CD4-positive, alpha-beta T cell (primary cell): ENCODE data around the gene GDNF. TPM values are rescaled to one million over a fixed set of nuclear protein-coding genes. Genes with fewer than 3 reads are reported as not detected.

Experiments
- ATAC-seq: fragments of 200-7000 bp; cut with Tn5 transposase; one replicate; pipeline ENCODE4 v1.10.0; 2022; ENCODE audit warnings: mild to moderate bottlenecking; ENCODE audit not compliant: poor library complexity
- CTCF ChIA-PET: fragments of 350-600 bp; sonication (Branson Sonifier 250); formaldehyde crosslinking; loops from one replicate; lab custom pipeline; 2021; ENCODE audit warnings: antibody characterized with exemption, inconsistent platforms; lab: Charles Lee
- POLR2A ChIA-PET: fragments of 350-600 bp; sonication (Branson Sonifier 250); formaldehyde crosslinking; loops from one replicate; lab custom pipeline; 2021; ENCODE audit warnings: antibody characterized with exemption, inconsistent platforms; lab: Charles Lee
- DNase-seq, 14 experiments: peaks; one replicate each; pipeline ENCODE4 v3.0.0-alpha.2; 2013 to 2020; ENCODE audit warnings: mixed read lengths in 2 of 14
- H3K27ac ChIP-seq, 2 donors: one replicate each; pipeline versions ENCODE4 v1.5.1 to v1.7.0; 2013; ENCODE audit warnings: low read length in 2 of 2, low read depth in 1 of 2, mild to moderate bottlenecking in 1 of 2
- H3K27me3 ChIP-seq, 2 experiments: 1 replicate in 1 of 2; 2 replicates in 1 of 2; pipeline versions ENCODE4 v1.6.1 to v1.7.0; 2013; ENCODE audit warnings: low read length in 2 of 2, control low read depth in 1 of 2, mild to moderate bottlenecking in 1 of 2, moderate library complexity in 1 of 2; ENCODE audit not compliant: insufficient read depth in 2 of 2, control insufficient read depth in 1 of 2
- H3K36me3 ChIP-seq: one replicate; pipeline ENCODE4 v1.6.1; 2013; ENCODE audit warnings: low read length, control low read depth; ENCODE audit not compliant: insufficient read depth
- H3K4me1 ChIP-seq: one replicate; pipeline ENCODE4 v1.6.1; 2013; ENCODE audit warnings: low read length, control low read depth; ENCODE audit not compliant: insufficient read depth
- H3K4me3 ChIP-seq: one replicate; pipeline ENCODE4 v1.5.1; 2013; ENCODE audit warnings: mild to moderate bottlenecking, low read length, moderate library complexity
- H3K9me3 ChIP-seq, 2 experiments: 1 replicate in 1 of 2; 2 replicates in 1 of 2; pipeline versions ENCODE4 v1.6.1 to v1.7.0; 2013; ENCODE audit warnings: low read length in 2 of 2, mild to moderate bottlenecking in 2 of 2, control low read depth in 1 of 2, moderate library complexity in 1 of 2; ENCODE audit not compliant: control insufficient read depth in 1 of 2, insufficient read depth in 1 of 2
- H3K27ac Mint-ChIP-seq: one replicate; pipeline ENCODE4 v1.8.0; 2020; ENCODE audit warnings: mixed read lengths
- H3K27me3 Mint-ChIP-seq: one replicate; pipeline ENCODE4 v1.8.0; 2021; ENCODE audit warnings: mixed read lengths
- H3K36me3 Mint-ChIP-seq: one replicate; pipeline ENCODE4 v1.8.0; 2021; ENCODE audit warnings: low read depth, mixed read lengths
- H3K4me1 Mint-ChIP-seq: one replicate; pipeline ENCODE4 v1.8.0; 2021; ENCODE audit warnings: low read depth, mixed read lengths
- H3K4me3 Mint-ChIP-seq: one replicate; pipeline ENCODE4 v1.8.0; 2020; ENCODE audit warnings: mild to moderate bottlenecking, mixed read lengths
- H3K9me3 Mint-ChIP-seq: one replicate; pipeline ENCODE4 v1.8.0; 2020; ENCODE audit warnings: mixed read lengths
- intact Hi-C, 2 experiments: fragments of 100-400 bp; cut with DNase I in 1 of 2; cut with micrococcal nuclease in 1 of 2; formaldehyde crosslinking; loops; one replicate each; pipeline versions ENCODE4 v1.15.1 to v1.9.0; 2023 to 2025; cut with DNase I, micrococcal nuclease
- total RNA-seq, 174 experiments: library from RNA in 2 of 174; stranded (reverse) in 2 of 174; gene quantifications; one replicate each; pipeline ENCODE4 v1.2.3 and lab custom pipeline; 2021 to 2026
- TF ChIP-seq, protein P1 (sequence below): fragments of 200-600 bp; IDR thresholded peaks from one replicate; pipeline ENCODE4 v1.8.0; 2022; ENCODE audit warnings: antibody characterized with exemption, mild to moderate bottlenecking

Gene GDNF
- total RNA-seq, 2 experiments from 2014 or later = not detected

DNA sequence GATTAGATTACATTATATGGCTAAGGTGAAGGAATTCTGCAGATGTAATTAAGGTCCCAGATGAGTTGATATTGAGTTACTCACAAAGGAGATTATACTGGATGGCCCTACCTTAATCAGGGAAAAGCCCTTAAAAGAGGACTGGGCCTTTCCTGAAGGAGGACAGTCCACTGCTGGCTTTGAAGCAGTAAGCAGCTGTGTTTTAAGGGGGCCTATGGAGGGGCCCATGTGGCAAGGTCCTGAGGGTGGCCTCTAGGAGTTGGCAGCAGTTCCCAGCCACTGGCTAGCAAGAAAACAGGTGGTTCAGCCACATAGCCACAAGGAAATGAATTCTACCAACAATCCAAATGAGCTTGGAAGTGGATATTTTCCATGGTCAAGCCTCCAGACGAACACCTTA, 36.4 kb upstream of the GDNF start:
- no peaks in the 10 kb centered on the region for H3K4me1 Mint-ChIP-seq
- no peak for DNase-seq
- H3K27ac ChIP-seq = no peak overlapping the region
- no peaks in the 10 kb centered on the region for H3K36me3 ChIP-seq
- CTCF ChIA-PET = no interaction called here
- peaks cover 11% of the 10 kb centered on the region for H3K27me3 Mint-ChIP-seq
- peaks cover 0 to 4% of the 10 kb centered on the region in 2 experiments for H3K9me3 ChIP-seq
- peaks cover 0 to 2% of the 10 kb centered on the region in 2 experiments for H3K27me3 ChIP-seq
- H3K4me3 Mint-ChIP-seq = no peak overlapping the region
- H3K9me3 Mint-ChIP-seq = no peaks in the 10 kb centered on the region
- H3K27ac Mint-ChIP-seq = no peak overlapping the region
- H3K4me1 ChIP-seq = no peaks in the 10 kb centered on the region
- TF ChIP-seq, protein P1, sequence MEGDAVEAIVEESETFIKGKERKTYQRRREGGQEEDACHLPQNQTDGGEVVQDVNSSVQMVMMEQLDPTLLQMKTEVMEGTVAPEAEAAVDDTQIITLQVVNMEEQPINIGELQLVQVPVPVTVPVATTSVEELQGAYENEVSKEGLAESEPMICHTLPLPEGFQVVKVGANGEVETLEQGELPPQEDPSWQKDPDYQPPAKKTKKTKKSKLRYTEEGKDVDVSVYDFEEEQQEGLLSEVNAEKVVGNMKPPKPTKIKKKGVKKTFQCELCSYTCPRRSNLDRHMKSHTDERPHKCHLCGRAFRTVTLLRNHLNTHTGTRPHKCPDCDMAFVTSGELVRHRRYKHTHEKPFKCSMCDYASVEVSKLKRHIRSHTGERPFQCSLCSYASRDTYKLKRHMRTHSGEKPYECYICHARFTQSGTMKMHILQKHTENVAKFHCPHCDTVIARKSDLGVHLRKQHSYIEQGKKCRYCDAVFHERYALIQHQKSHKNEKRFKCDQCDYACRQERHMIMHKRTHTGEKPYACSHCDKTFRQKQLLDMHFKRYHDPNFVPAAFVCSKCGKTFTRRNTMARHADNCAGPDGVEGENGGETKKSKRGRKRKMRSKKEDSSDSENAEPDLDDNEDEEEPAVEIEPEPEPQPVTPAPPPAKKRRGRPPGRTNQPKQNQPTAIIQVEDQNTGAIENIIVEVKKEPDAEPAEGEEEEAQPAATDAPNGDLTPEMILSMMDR = no peak
- intact Hi-C loops = no loop called here
- H3K4me3 ChIP-seq = no peak overlapping the region
- H3K36me3 Mint-ChIP-seq = no peaks in the 10 kb centered on the region
- POLR2A ChIA-PET = no interaction called here
- no peak for ATAC-seq

DNA sequence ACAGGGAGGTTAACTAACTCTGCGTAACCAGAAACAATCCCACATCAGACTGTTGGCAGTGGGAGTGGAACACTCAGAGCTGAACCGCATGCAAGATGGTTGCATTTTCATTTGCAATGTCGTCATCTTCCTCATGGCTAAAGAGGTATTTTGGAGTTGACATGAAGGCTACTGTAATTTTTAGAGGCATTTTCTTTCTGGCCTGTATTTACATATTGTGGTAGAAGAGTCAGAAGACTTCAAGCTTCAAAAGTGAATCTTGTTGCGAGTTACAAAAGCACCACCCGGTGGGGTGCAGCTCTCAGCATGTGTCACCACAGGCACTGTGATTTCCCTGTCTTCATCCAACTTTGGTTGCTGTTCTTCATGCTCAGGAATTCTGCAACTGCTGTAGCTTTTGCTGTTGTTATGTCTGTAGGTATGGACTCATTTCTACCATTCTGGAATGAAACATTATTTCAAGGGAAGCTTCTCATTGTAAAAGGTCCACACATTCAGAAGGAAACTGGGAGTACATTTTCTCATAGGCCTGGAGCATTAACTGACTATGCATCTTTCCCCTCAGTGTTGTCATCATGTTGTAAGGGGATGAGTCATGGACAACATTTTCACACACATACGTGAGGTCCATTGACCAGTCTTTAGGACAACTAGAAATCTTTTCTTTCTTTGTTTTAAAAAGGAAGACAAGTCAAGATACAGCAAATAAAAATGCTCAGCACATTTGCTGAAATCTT, 35.4 kb upstream of the GDNF start:
- peaks cover 0 to 4% of the 10 kb centered on the region in 2 experiments for H3K9me3 ChIP-seq
- Mint-ChIP-seq H3K4me3 (no peak overlapping the region), H3K9me3 (no peaks in the 10 kb centered on the region), H3K27me3 (peaks cover 6% of the 10 kb centered on the region), H3K36me3 (no peaks in the 10 kb centered on the region), H3K27ac (no peak overlapping the region), H3K4me1 (no peaks in the 10 kb centered on the region)
- ChIA-PET CTCF (no interaction called here), POLR2A (no interaction called here)
- intact Hi-C loops = no loop called here
- H3K4me1 ChIP-seq = no peaks in the 10 kb centered on the region
- ATAC-seq (no peak), DNase-seq (no peak)
- TF ChIP-seq, protein P1 = no peak
- H3K27me3 ChIP-seq = peaks cover 0 to 2% of the 10 kb centered on the region in 2 experiments
- no peak overlapping the region for H3K4me3 ChIP-seq
- H3K36me3 ChIP-seq = no peaks in the 10 kb centered on the region
- H3K27ac ChIP-seq = no peak overlapping the region

DNA sequence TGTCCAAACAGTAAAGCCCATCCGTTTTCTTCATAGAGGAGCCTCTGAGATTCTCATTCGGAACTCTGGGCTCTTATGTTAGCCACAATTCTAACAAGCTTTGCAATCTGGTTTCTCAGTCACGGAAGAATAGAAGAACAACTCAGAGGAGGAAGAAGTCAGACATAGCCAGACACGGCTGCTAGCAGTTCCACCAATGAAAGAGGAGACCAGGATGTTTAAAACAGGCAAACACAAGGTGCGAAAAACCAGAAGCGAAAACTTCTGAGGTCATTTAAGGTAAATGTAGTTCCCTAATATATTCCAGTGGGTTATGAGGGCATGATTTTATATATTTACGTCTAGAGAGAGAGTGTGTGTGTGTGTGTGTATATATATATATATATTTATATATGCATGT, 34.1 kb upstream of the GDNF start:
- H3K27me3 ChIP-seq = peaks cover 0 to 2% of the 10 kb centered on the region in 2 experiments
- H3K27ac ChIP-seq = no peak overlapping the region
- POLR2A ChIA-PET = no interaction called here
- no peak overlapping the region for H3K4me3 Mint-ChIP-seq
- no peaks in the 10 kb centered on the region for H3K36me3 Mint-ChIP-seq
- TF ChIP-seq, protein P1 = no peak
- H3K36me3 ChIP-seq = no peaks in the 10 kb centered on the region
- H3K4me3 ChIP-seq = no peak overlapping the region
- DNase-seq (no peak), ATAC-seq (no peak)
- CTCF ChIA-PET = no interaction called here
- no peaks in the 10 kb centered on the region for H3K9me3 Mint-ChIP-seq
- H3K9me3 ChIP-seq = peaks cover 0 to 4% of the 10 kb centered on the region in 2 experiments
- no peaks in the 10 kb centered on the region for H3K4me1 ChIP-seq
- no peaks in the 10 kb centered on the region for H3K4me1 Mint-ChIP-seq
- intact Hi-C loops = no loop called here
- peaks cover 14% of the 10 kb centered on the region for H3K27me3 Mint-ChIP-seq
- no peak overlapping the region for H3K27ac Mint-ChIP-seq
